Heart left ventricle (tissue), 13 donors: ENCODE results near the gene APOC4.

Experiments
- POLR2A ChIP-seq, 2 donors: fragments of 450-650 bp; IDR thresholded peaks; one replicate each; pipeline ENCODE4 v1.6.1; 2017; ENCODE audit warnings: antibody characterized with exemption in 2 of 2, mild to moderate bottlenecking in 2 of 2, moderate library complexity in 2 of 2
- TF ChIP-seq, protein P1 (sequence below), 12 donors: fragments of 200-600 bp; sonication (generic) in 4 of 12; IDR thresholded peaks; one replicate each; pipeline versions ENCODE4 v1.5.0 to v1.8.0; 2018 to 2022; ENCODE audit warnings: antibody characterized with exemption in 12 of 12, mild to moderate bottlenecking in 5 of 12
- donor health status: ischemic (EF 13 %, LVEDD 7.1; RV severe dilation, severe dysfunction).
- donor health status: DM: no; HTN: yes; CAD: no.
- donor health status: DM: no; HTN: no; CAD: no.
- donor health status: ischemic (EF 25% LVEDD 6.9; RV normal size, moderate dysfunction).
- donor health status: ischemic (EF 25% LVEDD 5.7; RV mildly dilated, moderate dysfunction).
- donor health status: ischemic (EF 35%, LVEDD 5.7; RV mildly dilated, moderate dysfunction).
- donor health status: nonischemic (EF 11% LVEDD 7.7; RV severe dilation, severe dysfunction).
- donor health status: DM: yes; HTN: yes; CAD: no.
- donor health status: PGD.
- donor health status: ischemic (EF 29% LVEDD 5.4; RV normal size, mild dysfunction).
- donor health status: nonischemic (EF 23%, LVEDD 6.1; RV moderate dilation, normal function).

DNA sequence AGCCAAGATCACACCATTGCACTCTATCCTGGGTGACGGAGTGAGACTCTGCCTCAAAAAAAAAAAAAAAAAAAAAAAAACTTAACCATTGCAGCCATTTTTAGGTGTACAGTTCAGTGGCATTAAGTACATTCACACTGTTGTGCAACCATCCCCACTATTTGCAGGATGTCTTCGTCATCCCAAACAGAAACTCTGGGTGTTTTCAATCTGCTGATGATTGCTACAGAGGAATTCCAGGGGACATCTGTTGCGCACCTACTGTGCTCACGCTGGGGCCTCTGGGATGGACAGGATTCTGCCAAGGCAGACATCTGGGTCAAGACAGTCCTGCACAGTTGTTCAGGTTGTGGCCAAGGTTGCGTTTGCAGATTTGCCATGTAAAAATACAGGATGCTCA, 2.4 kb upstream of the APOC4 start:
- TF ChIP-seq, protein P1, sequence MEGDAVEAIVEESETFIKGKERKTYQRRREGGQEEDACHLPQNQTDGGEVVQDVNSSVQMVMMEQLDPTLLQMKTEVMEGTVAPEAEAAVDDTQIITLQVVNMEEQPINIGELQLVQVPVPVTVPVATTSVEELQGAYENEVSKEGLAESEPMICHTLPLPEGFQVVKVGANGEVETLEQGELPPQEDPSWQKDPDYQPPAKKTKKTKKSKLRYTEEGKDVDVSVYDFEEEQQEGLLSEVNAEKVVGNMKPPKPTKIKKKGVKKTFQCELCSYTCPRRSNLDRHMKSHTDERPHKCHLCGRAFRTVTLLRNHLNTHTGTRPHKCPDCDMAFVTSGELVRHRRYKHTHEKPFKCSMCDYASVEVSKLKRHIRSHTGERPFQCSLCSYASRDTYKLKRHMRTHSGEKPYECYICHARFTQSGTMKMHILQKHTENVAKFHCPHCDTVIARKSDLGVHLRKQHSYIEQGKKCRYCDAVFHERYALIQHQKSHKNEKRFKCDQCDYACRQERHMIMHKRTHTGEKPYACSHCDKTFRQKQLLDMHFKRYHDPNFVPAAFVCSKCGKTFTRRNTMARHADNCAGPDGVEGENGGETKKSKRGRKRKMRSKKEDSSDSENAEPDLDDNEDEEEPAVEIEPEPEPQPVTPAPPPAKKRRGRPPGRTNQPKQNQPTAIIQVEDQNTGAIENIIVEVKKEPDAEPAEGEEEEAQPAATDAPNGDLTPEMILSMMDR (IDR thresholded peaks at IDR 0.05), result no peak
- TF ChIP-seq POLR2A (IDR thresholded peaks at IDR 0.05), result no peak
